Measurements from ENCODE around the gene CNTNAP5.

The CNTNAP5 gene

GRCh38 chr2:124953921-124954320 is 928.8 kb downstream of the CNTNAP5 start:
- in situ Hi-C loops (cut with HindIII; ENCODE audit: low sequenced_read_pairs): no loop called here

GRCh38 chr2:124959581-124959980 is 934.5 kb downstream of the CNTNAP5 start:
- in situ Hi-C loops (cut with HindIII; ENCODE audit: low sequenced_read_pairs): no loop called here

- in situ Hi-C loops (cut with HindIII; ENCODE audit: low sequenced_read_pairs): no loop called here
These were observed 936.0 kb downstream of the CNTNAP5 start for GRCh38 chr2:124961132-124961531.
